ENCODE measurements around the gene SLIT3.

SLIT3 gene

DNA sequence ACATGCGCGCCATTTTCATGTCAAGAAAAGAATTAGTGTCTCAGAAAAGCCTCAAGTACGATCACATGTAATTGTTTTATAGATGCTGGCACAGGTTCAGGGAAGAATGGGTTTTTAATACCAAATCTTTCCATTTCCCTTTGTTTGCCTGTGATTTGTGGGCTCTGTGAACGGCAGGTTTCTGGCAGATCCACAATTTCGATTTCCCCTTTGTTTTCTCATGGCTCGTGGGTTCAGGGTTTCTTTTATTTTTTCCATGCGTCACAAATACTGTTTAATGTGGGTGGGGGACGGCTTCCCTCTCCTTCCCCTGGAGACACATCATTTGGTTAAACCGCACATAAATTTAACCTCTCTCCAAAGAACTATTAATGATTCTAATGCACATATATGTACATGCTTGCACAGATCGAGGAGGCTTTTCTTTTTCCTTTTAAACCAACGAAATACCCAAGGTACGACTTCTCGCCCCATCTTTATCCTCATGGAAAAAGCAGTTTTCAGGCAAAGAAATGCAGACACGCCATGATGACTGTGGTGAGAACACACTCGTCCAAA is 195.9 kb downstream of the SLIT3 start:
- Histone ChIP-seq H3K27me3 (ENCODE audit: low read depth, low read length) (peaks cover 30% of the 10 kb centered on the region), H3K4me1 (ENCODE audit: low read length) (no peaks in the 10 kb centered on the region), H2AFZ (ENCODE audit: low read depth, low read length) (no peak overlapping the region), H3K9ac (ENCODE audit: low read length) (no peak overlapping the region), H3K79me2 (ENCODE audit: low read length) (no peaks in the 10 kb centered on the region), H3K4me2 (ENCODE audit: low read length) (no peak overlapping the region), H4K20me1 (ENCODE audit: insufficient read depth, low read length) (no peaks in the 10 kb centered on the region), H3K4me3 (ENCODE audit: low read length) (no peak overlapping the region), H3K9me3 (ENCODE audit: insufficient read depth, low read length) (no peaks in the 10 kb centered on the region), H3K27ac (ENCODE audit: low read length) (no peak overlapping the region), H3K36me3 (replicated peaks; ENCODE audit: low read depth, low read length) (no peaks in the 10 kb centered on the region)
- TF ChIP-seq, protein P1, sequence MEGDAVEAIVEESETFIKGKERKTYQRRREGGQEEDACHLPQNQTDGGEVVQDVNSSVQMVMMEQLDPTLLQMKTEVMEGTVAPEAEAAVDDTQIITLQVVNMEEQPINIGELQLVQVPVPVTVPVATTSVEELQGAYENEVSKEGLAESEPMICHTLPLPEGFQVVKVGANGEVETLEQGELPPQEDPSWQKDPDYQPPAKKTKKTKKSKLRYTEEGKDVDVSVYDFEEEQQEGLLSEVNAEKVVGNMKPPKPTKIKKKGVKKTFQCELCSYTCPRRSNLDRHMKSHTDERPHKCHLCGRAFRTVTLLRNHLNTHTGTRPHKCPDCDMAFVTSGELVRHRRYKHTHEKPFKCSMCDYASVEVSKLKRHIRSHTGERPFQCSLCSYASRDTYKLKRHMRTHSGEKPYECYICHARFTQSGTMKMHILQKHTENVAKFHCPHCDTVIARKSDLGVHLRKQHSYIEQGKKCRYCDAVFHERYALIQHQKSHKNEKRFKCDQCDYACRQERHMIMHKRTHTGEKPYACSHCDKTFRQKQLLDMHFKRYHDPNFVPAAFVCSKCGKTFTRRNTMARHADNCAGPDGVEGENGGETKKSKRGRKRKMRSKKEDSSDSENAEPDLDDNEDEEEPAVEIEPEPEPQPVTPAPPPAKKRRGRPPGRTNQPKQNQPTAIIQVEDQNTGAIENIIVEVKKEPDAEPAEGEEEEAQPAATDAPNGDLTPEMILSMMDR (IDR thresholded peaks at IDR 0.05; ENCODE audit: low read depth, low read length): no peak
- no peak for TF ChIP-seq EZH2phosphoT487 (IDR thresholded peaks at IDR 0.05; ENCODE audit: low read depth)

DNA sequence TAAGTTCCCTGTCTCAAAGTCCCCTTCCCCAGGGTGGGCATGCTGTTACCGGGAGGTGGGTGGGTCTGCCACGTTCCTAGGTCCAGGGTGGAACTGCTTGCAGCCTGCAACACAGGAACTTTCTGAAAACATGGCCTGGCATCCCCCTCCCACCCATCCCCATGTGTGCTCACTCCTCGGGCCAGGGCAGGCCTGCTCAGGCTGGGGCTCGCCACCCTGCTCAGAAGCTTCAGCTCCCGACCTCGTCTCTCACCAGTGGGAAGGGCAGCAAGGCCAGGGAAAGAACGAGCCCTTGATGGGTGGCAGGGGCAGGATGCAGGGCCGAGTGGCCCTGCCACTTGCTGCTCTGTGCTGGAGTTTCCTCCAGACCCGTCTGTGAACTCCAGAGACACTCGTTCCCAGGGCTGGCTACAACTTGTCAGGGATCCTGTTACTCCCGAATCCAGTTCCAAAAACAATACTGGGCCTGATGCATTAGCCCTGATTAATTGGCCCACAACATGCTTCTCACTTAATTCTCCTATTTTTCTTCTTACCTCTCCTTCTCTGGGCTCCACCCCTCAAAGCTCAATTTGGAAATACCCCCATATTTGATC is 197.3 kb downstream of the SLIT3 start:
- no peaks in the 10 kb centered on the region for H3K36me3 ChIP-seq (replicated peaks; ENCODE audit: low read depth, low read length)
- no peaks in the 10 kb centered on the region for H3K4me1 ChIP-seq (ENCODE audit: low read length)
- H3K9me3 ChIP-seq (ENCODE audit: insufficient read depth, low read length): no peaks in the 10 kb centered on the region
- peaks cover 36% of the 10 kb centered on the region for H3K27me3 ChIP-seq (ENCODE audit: low read depth, low read length)
- H2AFZ ChIP-seq (ENCODE audit: low read depth, low read length): no peak overlapping the region
- no peaks in the 10 kb centered on the region for H4K20me1 ChIP-seq (ENCODE audit: insufficient read depth, low read length)
- no peak overlapping the region for H3K4me3 ChIP-seq (ENCODE audit: low read length)
- H3K4me2 ChIP-seq (ENCODE audit: low read length): no peak overlapping the region
- no peak for TF ChIP-seq EZH2phosphoT487 (IDR thresholded peaks at IDR 0.05; ENCODE audit: low read depth)
- TF ChIP-seq, protein P1 (IDR thresholded peaks at IDR 0.05; ENCODE audit: low read depth, low read length): no peak
- H3K79me2 ChIP-seq (ENCODE audit: low read length): no peaks in the 10 kb centered on the region
- H3K27ac ChIP-seq (ENCODE audit: low read length): no peak overlapping the region
- H3K9ac ChIP-seq (ENCODE audit: low read length): no peak overlapping the region

DNA sequence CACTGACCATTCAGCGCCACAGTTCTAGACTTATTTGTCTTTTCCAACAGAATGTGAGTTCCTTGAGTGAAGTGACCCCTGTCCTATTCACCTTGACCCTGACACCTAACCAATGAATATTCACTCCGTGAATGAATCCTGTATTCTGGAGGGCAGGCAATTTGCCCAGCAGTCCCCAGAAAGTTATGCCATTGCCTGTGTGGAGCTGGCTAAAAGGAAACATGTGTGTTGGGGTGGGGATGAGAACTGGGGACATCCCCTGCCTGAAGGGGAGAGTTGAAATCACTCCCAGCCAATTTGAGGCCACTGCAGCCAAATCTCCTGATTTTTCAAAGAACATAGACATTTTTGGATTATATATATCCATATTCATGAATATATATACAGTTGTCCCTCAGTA is 199.0 kb downstream of the SLIT3 start:
- TF ChIP-seq, protein P1 (IDR thresholded peaks at IDR 0.05; ENCODE audit: low read depth, low read length): no peak
- no peak for TF ChIP-seq EZH2phosphoT487 (IDR thresholded peaks at IDR 0.05; ENCODE audit: low read depth)
- Histone ChIP-seq H3K27ac (ENCODE audit: low read length) (no peak overlapping the region), H3K27me3 (ENCODE audit: low read depth, low read length) (peaks cover 39% of the 10 kb centered on the region), H3K4me1 (ENCODE audit: low read length) (no peaks in the 10 kb centered on the region), H3K36me3 (replicated peaks; ENCODE audit: low read depth, low read length) (no peaks in the 10 kb centered on the region), H3K9me3 (ENCODE audit: insufficient read depth, low read length) (no peaks in the 10 kb centered on the region), H2AFZ (ENCODE audit: low read depth, low read length) (no peak overlapping the region), H3K4me2 (ENCODE audit: low read length) (no peak overlapping the region), H4K20me1 (ENCODE audit: insufficient read depth, low read length) (no peaks in the 10 kb centered on the region), H3K4me3 (ENCODE audit: low read length) (no peak overlapping the region), H3K79me2 (ENCODE audit: low read length) (no peaks in the 10 kb centered on the region), H3K9ac (ENCODE audit: low read length) (no peak overlapping the region)

DNA sequence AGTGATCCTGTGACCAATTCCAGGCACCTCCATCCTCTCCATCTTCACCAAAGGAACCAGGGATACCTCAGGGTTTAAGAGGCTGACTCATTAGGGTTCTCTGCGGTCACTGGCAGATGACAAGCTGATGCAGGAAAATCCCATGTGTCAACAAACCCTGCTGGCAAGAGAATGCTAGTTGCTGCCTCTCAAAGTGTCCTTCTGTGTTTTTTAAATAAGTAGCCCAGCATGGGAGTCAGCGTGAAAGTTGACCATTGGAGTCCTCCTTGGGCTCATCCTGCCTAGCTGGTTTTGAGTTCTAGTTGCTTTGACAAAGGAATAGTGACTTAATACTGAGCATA is 200.2 kb downstream of the SLIT3 start:
- Histone ChIP-seq H3K4me3 (ENCODE audit: low read length) (no peak overlapping the region), H3K27ac (ENCODE audit: low read length) (no peak overlapping the region), H3K9me3 (ENCODE audit: insufficient read depth, low read length) (no peaks in the 10 kb centered on the region), H4K20me1 (ENCODE audit: insufficient read depth, low read length) (no peaks in the 10 kb centered on the region), H3K4me1 (ENCODE audit: low read length) (no peaks in the 10 kb centered on the region), H3K4me2 (ENCODE audit: low read length) (no peak overlapping the region), H3K79me2 (ENCODE audit: low read length) (no peaks in the 10 kb centered on the region), H3K36me3 (replicated peaks; ENCODE audit: low read depth, low read length) (no peaks in the 10 kb centered on the region), H3K27me3 (ENCODE audit: low read depth, low read length) (peaks cover 42% of the 10 kb centered on the region), H3K9ac (ENCODE audit: low read length) (no peak overlapping the region), H2AFZ (ENCODE audit: low read depth, low read length) (no peak overlapping the region)
- no peak for TF ChIP-seq EZH2phosphoT487 (IDR thresholded peaks at IDR 0.05; ENCODE audit: low read depth)
- TF ChIP-seq, protein P1 (IDR thresholded peaks at IDR 0.05; ENCODE audit: low read depth, low read length): no peak
